Stomach smooth muscle (tissue), 2 donors: Measurements from ENCODE around the gene RTN4IP1.
"Not testable (repeated sequence)": the region's sequence is repeated elsewhere in the genome, so short reads cannot be mapped to it uniquely, and the experiment has no call there.

Experiments used
- H3K27ac ChIP-seq: one replicate; pipeline ENCODE4 v1.7.0; 2013; ENCODE audit warnings: mild to moderate bottlenecking, low read length, inconsistent platforms
- H3K27me3 ChIP-seq, 2 donors: one replicate each; pipeline ENCODE4 v1.7.0; 2013; ENCODE audit warnings: low read length in 2 of 2; ENCODE audit not compliant: insufficient read depth in 2 of 2, control insufficient read depth in 1 of 2
- H3K36me3 ChIP-seq, 2 donors: one replicate each; pipeline ENCODE4 v1.7.0; 2013; ENCODE audit warnings: low read length in 2 of 2; ENCODE audit not compliant: control insufficient read depth in 2 of 2, insufficient read depth in 2 of 2
- H3K4me1 ChIP-seq: one replicate; pipeline ENCODE4 v1.7.0; 2013; ENCODE audit warnings: low read length; ENCODE audit not compliant: control insufficient read depth, insufficient read depth
- H3K4me3 ChIP-seq, 2 donors: one replicate each; pipeline ENCODE4 v1.7.0; 2013; ENCODE audit warnings: low read length in 2 of 2
- H3K9ac ChIP-seq, 2 donors: one replicate each; pipeline ENCODE4 v1.7.0; 2013; ENCODE audit warnings: low read length in 2 of 2, mild to moderate bottlenecking in 1 of 2
- H3K9me3 ChIP-seq, 2 donors: one replicate each; pipeline ENCODE4 v1.7.0; 2013; ENCODE audit warnings: low read length in 2 of 2; ENCODE audit not compliant: control insufficient read depth in 2 of 2
- donor health status: healthy.
- donor health status: Pancreatic carcinoma.

The RTN4IP1 gene

GRCh38 chr6:106627760-106628159 is 1.5 kb downstream of the RTN4IP1 start:
- not testable (repeated sequence) for H3K9ac ChIP-seq, H3K9me3 ChIP-seq, H3K4me1 ChIP-seq, H3K4me3 ChIP-seq, H3K27me3 ChIP-seq, H3K27ac ChIP-seq, H3K36me3 ChIP-seq

GRCh38 chr6:106626485-106626884 is 2.8 kb downstream of the RTN4IP1 start:
- no peaks in the 10 kb centered on the region for H3K9me3 ChIP-seq

GRCh38 chr6:106623039-106623438 is 6.3 kb downstream of the RTN4IP1 start:
- Histone ChIP-seq H3K4me3 (no peak overlapping the region), H3K9ac (no peak overlapping the region), H3K27ac (no peak overlapping the region), H3K36me3 (peaks cover 3 to 4% of the 10 kb centered on the region in 2 donors), H3K27me3 (no peaks in the 10 kb centered on the region), H3K9me3 (no peaks in the 10 kb centered on the region), H3K4me1 (no peaks in the 10 kb centered on the region)

More at GRCh38 chr6:106626485-106626884, 2.8 kb downstream of the RTN4IP1 start:
- H3K36me3 ChIP-seq = no peaks in the 10 kb centered on the region
- H3K9ac ChIP-seq = no peak overlapping the region
- no peak overlapping the region for H3K4me3 ChIP-seq
- H3K27ac ChIP-seq = no peak overlapping the region
- H3K4me1 ChIP-seq = peaks cover 2% of the 10 kb centered on the region
- H3K27me3 ChIP-seq = no peaks in the 10 kb centered on the region

GRCh38 chr6:106622412-106622811 is 6.9 kb downstream of the RTN4IP1 start:
- Histone ChIP-seq H3K27ac (no peak overlapping the region), H3K9me3 (no peaks in the 10 kb centered on the region), H3K36me3 (peaks cover 3 to 4% of the 10 kb centered on the region in 2 donors), H3K27me3 (no peaks in the 10 kb centered on the region), H3K4me1 (no peaks in the 10 kb centered on the region), H3K9ac (no peak overlapping the region), H3K4me3 (no peak overlapping the region)

- Histone ChIP-seq H3K9me3 (no peaks in the 10 kb centered on the region), H3K4me1 (no peaks in the 10 kb centered on the region), H3K9ac (no peak overlapping the region), H3K4me3 (no peak overlapping the region), H3K36me3 (peaks cover 3 to 4% of the 10 kb centered on the region in 2 donors), H3K27ac (no peak overlapping the region), H3K27me3 (no peaks in the 10 kb centered on the region)
Observed at GRCh38 chr6:106620931-106621672, 8.2 kb downstream of the RTN4IP1 start.

- Histone ChIP-seq H3K36me3 (peaks cover 3 to 4% of the 10 kb centered on the region in 2 donors), H3K4me3 (no peak overlapping the region), H3K27me3 (no peaks in the 10 kb centered on the region), H3K4me1 (no peaks in the 10 kb centered on the region), H3K27ac (no peak overlapping the region), H3K9me3 (no peaks in the 10 kb centered on the region), H3K9ac (no peak overlapping the region)
Observed at GRCh38 chr6:106619223-106619622, 10.1 kb downstream of the RTN4IP1 start.

- Histone ChIP-seq H3K4me3 (no peak overlapping the region), H3K9ac (no peak overlapping the region), H3K36me3 (peaks cover 3 to 4% of the 10 kb centered on the region in 2 donors), H3K27me3 (no peaks in the 10 kb centered on the region), H3K27ac (no peak overlapping the region), H3K9me3 (no peaks in the 10 kb centered on the region), H3K4me1 (no peaks in the 10 kb centered on the region)
Observed at GRCh38 chr6:106618324-106618723, 11.0 kb downstream of the RTN4IP1 start.

GRCh38 chr6:106617857-106618256 is 11.4 kb downstream of the RTN4IP1 start:
- Histone ChIP-seq H3K36me3 (peaks cover 3 to 4% of the 10 kb centered on the region in 2 donors), H3K27me3 (no peaks in the 10 kb centered on the region), H3K4me3 (no peak overlapping the region), H3K9ac (no peak overlapping the region), H3K9me3 (no peaks in the 10 kb centered on the region), H3K4me1 (no peaks in the 10 kb centered on the region), H3K27ac (no peak overlapping the region)

GRCh38 chr6:106617302-106617701 is 12.0 kb downstream of the RTN4IP1 start:
- Histone ChIP-seq H3K9ac (no peak overlapping the region), H3K27me3 (no peaks in the 10 kb centered on the region), H3K27ac (no peak overlapping the region), H3K4me3 (no peak overlapping the region), H3K4me1 (no peaks in the 10 kb centered on the region), H3K36me3 (peaks cover 3 to 4% of the 10 kb centered on the region in 2 donors), H3K9me3 (no peaks in the 10 kb centered on the region)

GRCh38 chr6:106614592-106615257 is 14.6 kb downstream of the RTN4IP1 start:
- no peaks in the 10 kb centered on the region for H3K27me3 ChIP-seq
- H3K4me1 ChIP-seq = no peaks in the 10 kb centered on the region
- peaks cover 3 to 4% of the 10 kb centered on the region in 2 donors for H3K36me3 ChIP-seq
- H3K9me3 ChIP-seq = no peaks in the 10 kb centered on the region
- no peak overlapping the region for H3K27ac ChIP-seq
- no peak overlapping the region for H3K9ac ChIP-seq
- H3K4me3 ChIP-seq = no peak overlapping the region

- H3K9me3 ChIP-seq = no peaks in the 10 kb centered on the region
- H3K27me3 ChIP-seq = no peaks in the 10 kb centered on the region
- peaks cover 1 to 3% of the 10 kb centered on the region in 2 donors for H3K36me3 ChIP-seq
- no peak overlapping the region for H3K27ac ChIP-seq
- H3K4me1 ChIP-seq = no peaks in the 10 kb centered on the region
- no peak overlapping the region for H3K4me3 ChIP-seq
- H3K9ac ChIP-seq = no peak overlapping the region
Observed at GRCh38 chr6:106614166-106614565, 15.1 kb downstream of the RTN4IP1 start.
